B cell (primary cell): Measurements from ENCODE around the gene LIMS2. TPM values are rescaled to one million over a fixed set of nuclear protein-coding genes. Genes with fewer than 3 reads are reported as not detected.

Experiments
- ATAC-seq: fragments of 200-7000 bp; cut with Tn5 transposase; one replicate; pipeline ENCODE4 v1.10.0; 2021; ENCODE audit warnings: low read depth, mild to moderate bottlenecking, moderate number of reproducible peaks, moderate library complexity
- CTCF ChIA-PET: fragments of 350-600 bp; sonication (Branson Sonifier 250); formaldehyde crosslinking; loops from one replicate; lab custom pipeline; 2021; ENCODE audit warnings: antibody characterized with exemption, inconsistent platforms; lab: Charles Lee
- POLR2A ChIA-PET: fragments of 350-600 bp; sonication (Branson Sonifier 250); formaldehyde crosslinking; loops from one replicate; lab custom pipeline; 2021; ENCODE audit warnings: antibody characterized with exemption; lab: Charles Lee
- DNase-seq: peaks from one replicate; pipeline ENCODE4 v3.0.0; 2013
- H2AFZ ChIP-seq: 2 replicates; pipeline ENCODE4 v1.6.1; 2012; ENCODE audit warnings: mild to moderate bottlenecking, low read depth, low read length; ENCODE audit not compliant: insufficient read depth, poor library complexity, severe bottlenecking
- H3K27ac ChIP-seq, 2 donors: 1 replicate in 1 of 2; 2 replicates in 1 of 2; pipeline ENCODE4 v1.5.1; 2012 to 2013; ENCODE audit warnings: low read length in 2 of 2, mild to moderate bottlenecking in 2 of 2, moderate library complexity in 1 of 2
- H3K27me3 ChIP-seq, 4 experiments: fragments of 200-600 bp in 1 of 4; sonication (generic) in 1 of 4; replicated peaks in 1 of 4; 1 replicate in 2 of 4; 2 replicates in 2 of 4; pipeline versions ENCODE4 v1.6.1 to v1.7.0; 2013 to 2016; ENCODE audit warnings: low read length in 3 of 4, mild to moderate bottlenecking in 2 of 4, mixed read lengths in 1 of 4, moderate library complexity in 1 of 4; ENCODE audit not compliant: insufficient read depth in 4 of 4, control insufficient read depth in 3 of 4; ENCODE audit errors: control extremely low read depth in 1 of 4
- H3K36me3 ChIP-seq, 2 experiments: replicated peaks in 1 of 2; 1 replicate in 1 of 2; 2 replicates in 1 of 2; pipeline versions ENCODE4 v1.6.1 to v1.7.1; 2013; ENCODE audit warnings: low read length in 1 of 2; ENCODE audit not compliant: insufficient read depth in 2 of 2, control insufficient read depth in 1 of 2; ENCODE audit errors: control extremely low read depth in 1 of 2, extremely low read depth in 1 of 2
- H3K4me1 ChIP-seq, 2 donors: fragments of 200-600 bp in 1 of 2; sonication (generic) in 1 of 2; 1 replicate in 1 of 2; 2 replicates in 1 of 2; pipeline versions ENCODE4 v1.5.1 to v1.6.1; 2013 to 2017; ENCODE audit warnings: low read length in 2 of 2; ENCODE audit not compliant: control insufficient read depth in 2 of 2, insufficient read depth in 2 of 2
- H3K4me2 ChIP-seq: replicated peaks from 2 replicates; pipeline ENCODE3; 2012; ENCODE audit warnings: mild to moderate bottlenecking, low read depth, low read length; ENCODE audit not compliant: poor library complexity, severe bottlenecking
- H3K4me3 ChIP-seq, 5 experiments: fragments of 200-600 bp in 1 of 5; sonication (generic) in 1 of 5; 1 replicate in 3 of 5; 2 replicates in 2 of 5; pipeline versions ENCODE4 v1.5.1 to v1.7.0; 2011 to 2016; ENCODE audit warnings: low read length in 4 of 5, mild to moderate bottlenecking in 4 of 5, low read depth in 2 of 5, control low read depth in 1 of 5, moderate library complexity in 1 of 5; ENCODE audit not compliant: insufficient read depth in 1 of 5; ENCODE audit errors: control extremely low read depth in 1 of 5, extremely low read depth in 1 of 5
- H3K79me2 ChIP-seq: fragments of 200-600 bp; sonication (generic); one replicate; pipeline ENCODE4 v1.6.0; 2016; ENCODE audit warnings: low read length; ENCODE audit not compliant: control insufficient read depth, insufficient read depth
- H3K9ac ChIP-seq: fragments of 200-600 bp; sonication (generic); 2 replicates; pipeline ENCODE4 v1.6.1; 2017; ENCODE audit warnings: mild to moderate bottlenecking, low read length, moderate library complexity
- H3K9me3 ChIP-seq, 3 donors: one replicate each; pipeline versions ENCODE4 v1.6.1 to v1.7.1; 2013; ENCODE audit warnings: low read length in 2 of 3; ENCODE audit not compliant: control insufficient read depth in 2 of 3, insufficient read depth in 1 of 3; ENCODE audit errors: control extremely low read depth in 1 of 3
- H4K20me1 ChIP-seq: 2 replicates; pipeline ENCODE4 v1.6.0; 2012; ENCODE audit warnings: mild to moderate bottlenecking, low read length; ENCODE audit not compliant: insufficient read depth, control insufficient read depth, poor library complexity, severe bottlenecking
- H3K27ac Mint-ChIP-seq: one replicate; pipeline ENCODE4 v1.8.0; 2021; ENCODE audit warnings: mixed read lengths
- H3K27me3 Mint-ChIP-seq: one replicate; pipeline ENCODE4 v1.8.0; 2021; ENCODE audit warnings: mixed read lengths
- H3K4me1 Mint-ChIP-seq: one replicate; pipeline ENCODE4 v1.8.0; 2021; ENCODE audit warnings: mixed read lengths
- H3K4me3 Mint-ChIP-seq: one replicate; pipeline ENCODE4 v1.8.0; 2021; ENCODE audit warnings: mixed read lengths
- H3K9me3 Mint-ChIP-seq: one replicate; pipeline ENCODE4 v1.8.0; 2022; ENCODE audit warnings: mixed read lengths; ENCODE audit not compliant: insufficient read depth
- EZH2 ChIP-seq: IDR thresholded peaks from 2 replicates; pipeline ENCODE4 v1.6.1; 2012; ENCODE audit warnings: borderline replicate concordance, low read depth, mild to moderate bottlenecking, moderate library complexity, low read length; ENCODE audit not compliant: insufficient read depth, poor library complexity, severe bottlenecking
- WGBS: methylation state at CpG from one replicate; pipeline ENCODE4 v1.1.5; 2013; ENCODE audit warnings: missing lambda C conversion rate; ENCODE audit not compliant: insufficient coverage; 5-methylcytosine and 5-hydroxymethylcytosine counted together
- intact Hi-C: fragments of 100-400 bp; cut with micrococcal nuclease; formaldehyde crosslinking; loops from one replicate; pipeline ENCODE4 v1.10.0; 2022
- polyA plus RNA-seq: library from polyadenylated mRNA; depleted of rRNA; stranded (reverse); fragments of >200 nt; gene quantifications from 2 replicates; pipeline ENCODE4 v1.2.3, GENCODE V29; 2012
- total RNA-seq, 2 donors: library from RNA; stranded (reverse); fragments of 120-200 nt in 1 of 2; gene quantifications; 1 replicate in 1 of 2; 2 replicates in 1 of 2; pipeline versions ENCODE4 v1.2.3 to v1.2.4, GENCODE V29; 2013 to 2022
- TF ChIP-seq, protein P1 (sequence below): fragments of 200-600 bp; IDR thresholded peaks from one replicate; pipeline ENCODE4 v1.8.0; 2022; ENCODE audit warnings: antibody characterized with exemption, mild to moderate bottlenecking

LIMS2 gene
- total and polyA plus RNA-seq, 2 donors (not counting 1 experiment from before 2014, with no cell fraction given) = 6.7 to 32.2 TPM

DNA sequence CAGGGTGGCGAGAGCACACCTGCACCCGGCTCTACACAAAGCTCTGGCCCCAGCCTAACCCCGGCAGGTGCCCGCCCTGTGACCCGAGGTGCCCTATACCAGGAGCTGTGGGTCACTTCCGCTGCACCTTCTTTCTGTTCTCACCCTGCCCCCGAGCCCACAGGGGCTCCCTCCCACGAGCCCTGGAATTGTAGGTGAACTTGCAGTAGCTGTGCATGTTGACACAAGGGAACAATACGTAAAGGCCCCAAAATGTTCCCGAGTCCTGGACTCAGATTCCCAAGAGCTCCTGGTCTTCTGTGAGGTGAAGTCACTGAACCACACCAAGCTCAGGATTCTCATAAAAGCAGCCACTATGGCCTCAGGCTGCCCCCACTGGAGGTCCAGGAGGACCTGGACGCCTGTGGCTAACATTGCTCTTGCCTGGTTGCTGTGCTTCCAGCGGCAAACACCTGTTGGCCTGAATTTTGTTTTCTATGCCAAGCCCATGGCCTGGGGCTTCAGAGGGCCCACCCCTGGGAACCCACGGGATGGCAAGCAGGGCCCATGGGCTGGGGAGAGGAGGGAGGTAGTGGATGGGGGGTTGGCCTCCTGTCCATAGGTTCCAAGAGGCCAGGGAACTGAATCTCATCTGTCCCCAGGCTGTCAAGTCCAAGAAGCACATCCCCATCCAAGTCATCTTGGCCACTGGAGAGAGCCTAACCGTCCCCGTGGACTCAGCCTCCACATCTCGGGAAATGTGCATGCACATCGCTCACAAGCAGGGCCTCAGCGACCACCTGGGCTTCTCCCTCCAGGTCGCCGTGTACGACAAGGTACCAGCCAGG is 52.6 kb downstream of the LIMS2 start:
- H3K36me3 ChIP-seq = no peaks in the 10 kb centered on the region
- POLR2A ChIA-PET = no interaction called here
- no peaks in the 10 kb centered on the region for H4K20me1 ChIP-seq
- peaks cover 27 to 78% of the 10 kb centered on the region in 2 donors for H3K4me1 ChIP-seq
- H3K27ac ChIP-seq = no peak overlapping the region
- no peaks in the 10 kb centered on the region for H3K79me2 ChIP-seq
- intact Hi-C loops = no loop called here
- no peak overlapping the region for H2AFZ ChIP-seq
- ATAC-seq (no peak), DNase-seq (no peak)
- peak overlapping the region; percentile 77 for H3K27ac Mint-ChIP-seq
- no peak overlapping the region for H3K4me2 ChIP-seq
- TF ChIP-seq, protein P1, sequence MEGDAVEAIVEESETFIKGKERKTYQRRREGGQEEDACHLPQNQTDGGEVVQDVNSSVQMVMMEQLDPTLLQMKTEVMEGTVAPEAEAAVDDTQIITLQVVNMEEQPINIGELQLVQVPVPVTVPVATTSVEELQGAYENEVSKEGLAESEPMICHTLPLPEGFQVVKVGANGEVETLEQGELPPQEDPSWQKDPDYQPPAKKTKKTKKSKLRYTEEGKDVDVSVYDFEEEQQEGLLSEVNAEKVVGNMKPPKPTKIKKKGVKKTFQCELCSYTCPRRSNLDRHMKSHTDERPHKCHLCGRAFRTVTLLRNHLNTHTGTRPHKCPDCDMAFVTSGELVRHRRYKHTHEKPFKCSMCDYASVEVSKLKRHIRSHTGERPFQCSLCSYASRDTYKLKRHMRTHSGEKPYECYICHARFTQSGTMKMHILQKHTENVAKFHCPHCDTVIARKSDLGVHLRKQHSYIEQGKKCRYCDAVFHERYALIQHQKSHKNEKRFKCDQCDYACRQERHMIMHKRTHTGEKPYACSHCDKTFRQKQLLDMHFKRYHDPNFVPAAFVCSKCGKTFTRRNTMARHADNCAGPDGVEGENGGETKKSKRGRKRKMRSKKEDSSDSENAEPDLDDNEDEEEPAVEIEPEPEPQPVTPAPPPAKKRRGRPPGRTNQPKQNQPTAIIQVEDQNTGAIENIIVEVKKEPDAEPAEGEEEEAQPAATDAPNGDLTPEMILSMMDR = no peak
- no peak for TF ChIP-seq EZH2
- no peak overlapping the region for H3K9ac ChIP-seq
- H3K27me3 Mint-ChIP-seq = no peaks in the 10 kb centered on the region
- peak overlapping the region; percentile 44 for H3K4me3 Mint-ChIP-seq
- H3K27me3 ChIP-seq = no peaks in the 10 kb centered on the region
- peaks cover 77% of the 10 kb centered on the region for H3K4me1 Mint-ChIP-seq
- H3K4me3 ChIP-seq = no peak overlapping the region
- H3K9me3 Mint-ChIP-seq = no peaks in the 10 kb centered on the region
- H3K9me3 ChIP-seq = no peaks in the 10 kb centered on the region
- CTCF ChIA-PET = interaction anchor here (1.1 kb wide), 1 partner anchor 9 kb away, joined by 3 read pairs; no protein-coding TSS in a partner anchor
- 94% methylated on average over 20 of the region's 21 CpGs for WGBS

DNA sequence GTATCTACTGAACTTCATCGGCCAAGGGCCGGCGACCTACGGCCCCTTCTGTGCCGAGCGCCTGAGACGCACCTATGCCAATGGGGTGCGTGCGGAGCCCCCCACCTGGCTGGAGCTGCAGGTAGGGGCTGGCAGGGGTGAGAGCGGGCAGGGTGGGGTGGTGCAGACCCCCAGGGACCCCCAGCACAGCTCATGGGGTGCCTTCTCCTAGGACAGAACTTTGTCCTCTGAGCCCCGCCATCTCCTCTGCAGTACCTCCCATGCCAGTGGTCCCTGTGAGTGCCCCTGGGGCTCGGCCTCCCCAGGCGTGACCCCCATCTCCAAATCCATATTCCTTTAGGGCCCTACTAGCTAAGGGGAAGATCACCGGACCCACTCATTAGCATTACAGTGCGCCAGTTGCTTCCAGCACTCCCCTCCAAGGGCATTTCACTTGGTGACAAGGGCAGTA is 53.3 kb downstream of the LIMS2 start:
- H3K9me3 ChIP-seq = no peaks in the 10 kb centered on the region
- H3K9me3 Mint-ChIP-seq = no peaks in the 10 kb centered on the region
- no peak overlapping the region for H3K9ac ChIP-seq
- WGBS = 100% methylated on average over 8 of the region's 15 CpGs
- H3K27ac Mint-ChIP-seq = peak overlapping the region; percentile 72
- intact Hi-C loops = loop anchor here (1.0 to 2.0 kb wide), 3 partner anchors 12 to 27 kb away; no protein-coding TSS in a partner anchor
- H3K27me3 Mint-ChIP-seq = no peaks in the 10 kb centered on the region
- no peaks in the 10 kb centered on the region for H4K20me1 ChIP-seq
- no peak for TF ChIP-seq EZH2
- TF ChIP-seq, protein P1 = no peak
- DNase-seq (no peak), ATAC-seq (no peak)
- no peak overlapping the region for H3K4me3 ChIP-seq
- H2AFZ ChIP-seq = no peak overlapping the region
- POLR2A ChIA-PET = no interaction called here
- no peaks in the 10 kb centered on the region for H3K27me3 ChIP-seq
- peaks cover 27 to 79% of the 10 kb centered on the region in 2 donors for H3K4me1 ChIP-seq
- H3K27ac ChIP-seq = no peak overlapping the region
- no peak overlapping the region for H3K4me2 ChIP-seq
- H3K4me1 Mint-ChIP-seq = peaks cover 76% of the 10 kb centered on the region
- H3K36me3 ChIP-seq = no peaks in the 10 kb centered on the region
- H3K4me3 Mint-ChIP-seq = peak overlapping the region; percentile 63
- H3K79me2 ChIP-seq = no peaks in the 10 kb centered on the region
- CTCF ChIA-PET = interaction anchor here (1.1 kb wide), 1 partner anchor 10 kb away, joined by 3 read pairs; no protein-coding TSS in a partner anchor
